GM21360 (cell line): ENCODE data around the gene SUSD2.
"Not testable (repeated sequence)": the region's sequence is repeated elsewhere in the genome, so short reads cannot be mapped to it uniquely, and the experiment has no call there.

ENCODE experiments used
- ATAC-seq: cut with Tn5 transposase; IDR thresholded peaks from one replicate; pipeline ENCODE4 v1.9.1; 2021; ENCODE audit warnings: mild to moderate bottlenecking, moderate library complexity; ENCODE audit not compliant: unreplicated experiment

SUSD2 gene

GRCh38 chr22:24187731-24188644, 6.7 kb downstream of the SUSD2 start:
- ATAC-seq: no peak

- ATAC-seq: no peak
Measured at GRCh38 chr22:24188705-24189248, 7.5 kb downstream of the SUSD2 start.

GRCh38 chr22:24189249-24190158, 8.2 kb downstream of the SUSD2 start:
- no peak for ATAC-seq

GRCh38 chr22:24190159-24190540, 8.9 kb downstream of the SUSD2 start:
- no peak for ATAC-seq

- ATAC-seq: no peak
Measured at GRCh38 chr22:24190596-24191208, 9.4 kb downstream of the SUSD2 start.

- no peak for ATAC-seq
Measured at GRCh38 chr22:24191381-24191841, 10.1 kb downstream of the SUSD2 start.

- no peak for ATAC-seq
Measured at GRCh38 chr22:24191893-24192292, 10.6 kb downstream of the SUSD2 start.

- ATAC-seq: no peak
Measured at GRCh38 chr22:24198682-24199052, 17.4 kb downstream of the SUSD2 start.

GRCh38 chr22:24200619-24201212, 19.4 kb downstream of the SUSD2 start:
- no peak for ATAC-seq

- ATAC-seq: no peak
Measured at GRCh38 chr22:24201681-24202614, 20.7 kb downstream of the SUSD2 start.

- not testable (repeated sequence) for ATAC-seq
Measured at GRCh38 chr22:24203856-24204255, 22.6 kb downstream of the SUSD2 start.

GRCh38 chr22:24205438-24206195, 24.3 kb downstream of the SUSD2 start:
- no peak for ATAC-seq

GRCh38 chr22:24206460-24207263, 25.4 kb downstream of the SUSD2 start:
- not testable (repeated sequence) for ATAC-seq

- ATAC-seq: no peak
Measured at GRCh38 chr22:24207264-24208011, 26.2 kb downstream of the SUSD2 start.

- ATAC-seq: no peak
Measured at GRCh38 chr22:24208012-24208749, 26.9 kb downstream of the SUSD2 start.

GRCh38 chr22:24209016-24209415, 27.7 kb downstream of the SUSD2 start:
- ATAC-seq: no peak
